Adipose tissue (tissue), 3 donors: ENCODE results near the gene TRIM69. TPM values are rescaled to one million over a fixed set of nuclear protein-coding genes. Genes with fewer than 3 reads are reported as not detected.
"Not testable (repeated sequence)": the region's sequence is repeated elsewhere in the genome, so short reads cannot be mapped to it uniquely, and the experiment has no call there.

ENCODE experiments used
- H3K27ac ChIP-seq: one replicate; pipeline ENCODE4 v1.5.1; 2013; ENCODE audit warnings: low read depth, low read length
- WGBS, 3 donors: extraction: QIAGEN DNeasy Blood & Tissue Kit; methylation state at CpG; one replicate each; pipeline ENCODE4 v1.1.7; 2013; 5-methylcytosine and 5-hydroxymethylcytosine counted together
- polyA plus RNA-seq, 3 donors: library from polyadenylated mRNA; stranded (reverse); fragments of 200-250 nt; gene quantifications; one replicate each; pipeline ENCODE4 v1.2.3, GENCODE V29; 2013
- donor health status: healthy with polysubstance abuse.
- donor health status: Bipolar disorder and iron deficiency.
- donor health status: healthy.

Gene TRIM69
- polyA plus RNA-seq, 3 donors: 5.1 to 26.1 (median 15.1) TPM

DNA sequence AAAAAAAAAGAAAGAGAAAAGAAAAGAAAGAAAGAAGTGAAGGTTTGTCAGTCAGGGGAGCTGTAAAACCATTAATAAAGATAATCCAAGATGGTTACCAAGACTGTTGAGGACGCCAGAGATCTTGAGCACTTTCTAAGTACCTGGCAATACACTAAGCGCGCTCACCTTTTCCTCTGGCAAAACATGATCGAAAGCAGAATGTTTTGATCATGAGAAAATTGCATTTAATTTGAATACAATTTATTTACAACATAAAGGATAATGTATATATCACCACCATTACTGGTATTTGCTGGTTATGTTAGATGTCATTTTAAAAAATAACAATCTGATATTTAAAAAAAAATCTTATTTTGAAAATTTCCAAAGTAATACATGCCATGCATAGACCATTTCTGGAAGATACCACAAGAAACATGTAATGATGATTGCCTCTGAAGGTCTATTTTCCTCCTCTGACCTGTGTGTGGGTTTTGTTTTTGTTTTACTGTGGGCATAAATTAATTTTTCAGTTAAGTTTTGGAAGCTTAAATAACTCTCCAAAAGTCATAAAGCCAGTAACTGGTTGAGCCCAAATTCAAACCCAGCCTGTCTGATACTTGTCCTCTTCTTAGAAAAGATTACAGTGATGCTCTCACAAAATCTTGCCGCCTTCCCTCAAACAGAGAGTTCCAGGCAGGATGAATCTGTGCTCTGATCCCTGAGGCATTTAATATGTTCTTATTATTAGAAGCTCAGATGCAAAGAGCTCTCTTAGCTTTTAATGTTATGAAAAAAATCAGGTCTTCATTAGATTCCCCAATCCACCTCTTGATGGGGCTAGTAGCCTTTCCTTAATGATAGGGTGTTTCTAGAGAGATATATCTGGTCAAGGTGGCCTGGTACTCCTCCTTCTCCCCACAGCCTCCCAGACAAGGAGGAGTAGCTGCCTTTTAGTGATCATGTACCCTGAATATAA lies 23.0 kb upstream of the TRIM69 start:
- WGBS, 3 donors: 41 to 78% (median 46%) methylated on average over 5 of the region's 5 CpGs
- no peak overlapping the region for H3K27ac ChIP-seq

DNA sequence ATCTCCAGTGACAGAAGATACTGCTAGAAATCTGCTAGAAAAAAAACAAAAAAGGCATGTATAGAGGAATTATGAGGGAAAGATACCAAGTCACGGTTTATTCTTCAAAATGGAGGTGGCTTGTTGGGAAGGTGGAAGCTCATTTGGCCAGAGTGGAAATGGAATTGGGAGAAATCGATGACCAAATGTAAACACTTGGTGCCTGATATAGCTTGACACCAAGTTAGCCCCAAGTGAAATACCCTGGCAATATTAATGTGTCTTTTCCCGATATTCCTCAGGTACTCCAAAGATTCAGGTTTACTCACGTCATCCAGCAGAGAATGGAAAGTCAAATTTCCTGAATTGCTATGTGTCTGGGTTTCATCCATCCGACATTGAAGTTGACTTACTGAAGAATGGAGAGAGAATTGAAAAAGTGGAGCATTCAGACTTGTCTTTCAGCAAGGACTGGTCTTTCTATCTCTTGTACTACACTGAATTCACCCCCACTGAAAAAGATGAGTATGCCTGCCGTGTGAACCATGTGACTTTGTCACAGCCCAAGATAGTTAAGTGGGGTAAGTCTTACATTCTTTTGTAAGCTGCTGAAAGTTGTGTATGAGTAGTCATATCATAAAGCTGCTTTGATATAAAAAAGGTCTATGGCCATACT lies 21.1 kb upstream of the TRIM69 start:
- H3K27ac ChIP-seq: no peak overlapping the region
- 68 to 84% (median 70%) methylated on average over 6 of the region's 6 CpGs for WGBS, 3 donors

DNA sequence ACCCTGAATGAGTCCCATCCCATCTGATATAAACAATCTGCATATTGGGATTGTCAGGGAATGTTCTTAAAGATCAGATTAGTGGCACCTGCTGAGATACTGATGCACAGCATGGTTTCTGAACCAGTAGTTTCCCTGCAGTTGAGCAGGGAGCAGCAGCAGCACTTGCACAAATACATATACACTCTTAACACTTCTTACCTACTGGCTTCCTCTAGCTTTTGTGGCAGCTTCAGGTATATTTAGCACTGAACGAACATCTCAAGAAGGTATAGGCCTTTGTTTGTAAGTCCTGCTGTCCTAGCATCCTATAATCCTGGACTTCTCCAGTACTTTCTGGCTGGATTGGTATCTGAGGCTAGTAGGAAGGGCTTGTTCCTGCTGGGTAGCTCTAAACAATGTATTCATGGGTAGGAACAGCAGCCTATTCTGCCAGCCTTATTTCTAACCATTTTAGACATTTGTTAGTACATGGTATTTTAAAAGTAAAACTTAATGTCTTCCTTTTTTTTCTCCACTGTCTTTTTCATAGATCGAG lies 20.5 kb upstream of the TRIM69 start:
- H3K27ac ChIP-seq: no peak overlapping the region
- WGBS, 3 donors: 78 to 80% (median 79%) methylated on average over 2 of the region's 2 CpGs

DNA sequence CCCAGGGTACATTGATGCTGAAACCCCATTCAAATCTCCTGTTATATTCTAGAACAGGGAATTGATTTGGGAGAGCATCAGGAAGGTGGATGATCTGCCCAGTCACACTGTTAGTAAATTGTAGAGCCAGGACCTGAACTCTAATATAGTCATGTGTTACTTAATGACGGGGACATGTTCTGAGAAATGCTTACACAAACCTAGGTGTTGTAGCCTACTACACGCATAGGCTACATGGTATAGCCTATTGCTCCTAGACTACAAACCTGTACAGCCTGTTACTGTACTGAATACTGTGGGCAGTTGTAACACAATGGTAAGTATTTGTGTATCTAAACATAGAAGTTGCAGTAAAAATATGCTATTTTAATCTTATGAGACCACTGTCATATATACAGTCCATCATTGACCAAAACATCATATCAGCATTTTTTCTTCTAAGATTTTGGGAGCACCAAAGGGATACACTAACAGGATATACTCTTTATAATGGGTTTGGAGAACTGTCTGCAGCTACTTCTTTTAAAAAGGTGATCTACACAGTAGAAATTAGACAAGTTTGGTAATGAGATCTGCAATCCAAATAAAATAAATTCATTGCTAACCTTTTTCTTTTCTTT lies 19.2 kb upstream of the TRIM69 start:
- WGBS, 3 donors: 88 to 90% (median 90%) methylated on average over 2 of the region's 2 CpGs

GRCh38 chr15:44718180-44718926 lies 18.0 kb upstream of the TRIM69 start:
- H3K27ac ChIP-seq: no peak overlapping the region

More for the DNA sequence above, 19.2 kb upstream of the TRIM69 start:
- no peak overlapping the region for H3K27ac ChIP-seq

DNA sequence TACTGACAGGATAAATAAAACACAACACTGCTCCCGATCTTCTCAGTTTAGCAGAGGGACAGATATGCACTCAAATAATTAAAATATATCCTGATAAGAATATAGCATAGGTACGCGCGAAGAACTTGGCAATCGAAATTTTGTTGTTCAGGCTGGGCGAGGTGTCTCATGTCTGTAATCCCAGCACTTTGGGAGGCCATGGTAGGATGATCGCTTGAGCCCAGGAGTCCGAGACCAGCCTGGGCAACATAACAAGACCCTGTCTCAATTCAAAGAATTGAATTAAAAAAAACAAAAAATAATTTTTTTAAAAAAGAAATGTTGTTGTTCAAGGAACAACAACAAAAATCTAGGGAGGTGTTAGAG lies 17.4 kb upstream of the TRIM69 start:
- 87 to 90% (median 90%) methylated on average over 8 of the region's 8 CpGs for WGBS, 3 donors
- no peak overlapping the region for H3K27ac ChIP-seq

More at GRCh38 chr15:44718180-44718926, 18.0 kb upstream of the TRIM69 start:
- 66 to 69% (median 67%) methylated on average over 4 of the region's 4 CpGs for WGBS, 3 donors

- WGBS, 3 donors: 70 to 71% (median 70%) methylated on average over 4 of the region's 4 CpGs
- H3K27ac ChIP-seq: no peak overlapping the region
Measured at GRCh38 chr15:44719293-44719999, 16.9 kb upstream of the TRIM69 start.

GRCh38 chr15:44720000-44720435 lies 16.3 kb upstream of the TRIM69 start:
- 83 to 91% (median 86%) methylated on average over 8 of the region's 8 CpGs for WGBS, 3 donors
- H3K27ac ChIP-seq: not testable (repeated sequence)

- no peak overlapping the region for H3K27ac ChIP-seq
- WGBS, 3 donors: 83 to 87% (median 84%) methylated on average over 4 of the region's 4 CpGs
Measured at GRCh38 chr15:44720460-44721176, 15.7 kb upstream of the TRIM69 start.

DNA sequence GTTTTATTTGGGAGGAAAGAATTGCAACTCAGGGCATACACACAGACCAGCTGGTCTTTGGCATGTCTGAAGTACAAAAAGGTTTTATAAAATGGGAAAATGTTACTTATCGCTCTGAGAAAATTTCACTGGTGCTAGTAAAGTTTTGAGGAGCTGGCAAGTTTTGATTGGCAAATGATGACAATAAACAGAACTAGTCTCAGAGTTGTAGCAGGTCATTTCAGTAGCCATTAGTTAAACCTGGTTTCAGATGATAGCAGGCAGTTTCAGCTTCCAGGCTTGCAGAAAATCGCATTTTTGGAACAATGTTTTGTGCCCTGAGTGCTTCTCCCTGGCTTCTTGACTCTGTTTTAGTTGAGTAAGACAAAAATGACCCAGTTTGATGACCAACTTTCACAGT lies 14.3 kb upstream of the TRIM69 start:
- 71 to 90% (median 86%) methylated on average over 2 of the region's 2 CpGs for WGBS, 3 donors
- H3K27ac ChIP-seq: no peak overlapping the region

DNA sequence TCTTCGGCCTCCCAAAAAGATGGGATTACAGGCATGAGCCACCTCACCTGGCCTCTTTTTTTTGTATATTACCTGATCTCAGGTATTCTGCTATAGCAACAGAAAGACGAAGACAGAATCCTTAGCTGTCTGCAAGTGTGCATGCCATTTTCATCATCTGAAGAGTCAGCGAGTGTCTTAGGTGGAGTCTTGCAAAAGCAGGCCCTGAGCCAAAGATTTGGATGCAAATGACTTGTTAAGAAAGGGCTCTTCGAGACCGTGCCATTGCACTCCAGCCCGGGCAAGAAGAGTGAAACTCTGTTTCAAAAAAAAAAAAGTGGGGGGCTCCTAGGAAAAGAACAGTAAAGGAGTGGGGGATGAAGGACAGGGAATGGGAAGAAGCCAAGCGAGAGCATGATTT lies 10.2 kb upstream of the TRIM69 start:
- WGBS, 3 donors: 40 to 78% (median 51%) methylated on average over 7 of the region's 7 CpGs
- peak overlapping the region; percentile 62 for H3K27ac ChIP-seq

GRCh38 chr15:44726568-44727484 lies 9.5 kb upstream of the TRIM69 start:
- peak overlapping the region; percentile 89 for H3K27ac ChIP-seq
- 25 to 66% (median 38%) methylated on average over 5 of the region's 5 CpGs for WGBS, 3 donors

GRCh38 chr15:44727485-44728231 lies 8.7 kb upstream of the TRIM69 start:
- peak overlapping the region; percentile 89 for H3K27ac ChIP-seq
- 83 to 91% (median 84%) methylated on average over 6 of the region's 6 CpGs for WGBS, 3 donors

GRCh38 chr15:44728232-44728575 lies 8.1 kb upstream of the TRIM69 start:
- H3K27ac ChIP-seq: peak overlapping the region; percentile 89
- WGBS, 3 donors: 53 to 60% (median 57%) methylated on average over 5 of the region's 5 CpGs

- WGBS, 3 donors: 0 to 1% (median 0%) methylated on average over 35 to 36 of the region's 36 CpGs
- H3K27ac ChIP-seq: peak overlapping the region; percentile 97
Measured at GRCh38 chr15:44728576-44729407, 7.5 kb upstream of the TRIM69 start.
